Measurements from ENCODE around the gene MIDN. TPM values are rescaled to one million over a fixed set of nuclear protein-coding genes. Genes with fewer than 3 reads are reported as not detected.
"Not testable (repeated sequence)": the region's sequence is repeated elsewhere in the genome, so short reads cannot be mapped to it uniquely, and the experiment has no call there.

MIDN gene
- total and polyA plus RNA-seq, 2 donors (not counting 1 experiment from before 2014, with no cell fraction given): 12.0 to 18.8 TPM

GRCh38 chr19:1245494-1246264 lies 2.7 kb upstream of the MIDN start:
- H3K27me3 ChIP-seq (ENCODE audit: control insufficient read depth, insufficient read depth, low read length): no peaks in the 10 kb centered on the region
- no peak overlapping the region for H3K27ac ChIP-seq (ENCODE audit: insufficient read depth, low read length)
- no peaks in the 10 kb centered on the region for H3K9me3 ChIP-seq (ENCODE audit: control insufficient read depth, insufficient read depth, low read depth, low read length)
- peaks cover 27% of the 10 kb centered on the region for H3K4me1 ChIP-seq (ENCODE audit: control insufficient read depth, extremely low read depth, insufficient read depth, low read length)
- H3K9ac ChIP-seq (ENCODE audit: insufficient read depth, low read length): no peak overlapping the region
- H3K4me3 ChIP-seq (replicated peaks in 1 of 4; ENCODE audit: control extremely low read depth in 1 of 4, insufficient read depth in 1 of 4, low read depth in 3 of 4, low read length in 4 of 4): no peak overlapping the region
- TF ChIP-seq CTCF (conservative IDR thresholded peaks at IDR 0.05 in 1 of 2, IDR thresholded peaks at IDR 0.05 in 1 of 2; ENCODE audit: low read depth in 1 of 2, low read length in 2 of 2) (no peak), EZH2 (IDR thresholded peaks at IDR 0.05; ENCODE audit: low read length, missing control alignments) (no peak)
- peaks cover 36% of the 10 kb centered on the region for H3K79me2 ChIP-seq (ENCODE audit: control insufficient read depth, insufficient read depth, low read length)
- H2AFZ ChIP-seq (ENCODE audit: low read length): no peak overlapping the region
- H4K20me1 ChIP-seq (ENCODE audit: control insufficient read depth, extremely low read depth, insufficient read depth, low read length): no peaks in the 10 kb centered on the region
- peaks cover 7% of the 10 kb centered on the region for H3K36me3 ChIP-seq (ENCODE audit: control insufficient read depth, insufficient read depth, low read length)
- DNase-seq (ENCODE audit: low read depth in 2 of 2): no peak
- H3K4me2 ChIP-seq (ENCODE audit: extremely low read depth, insufficient read depth, low read length): no peak overlapping the region

GRCh38 chr19:1246265-1247087 lies 1.9 kb upstream of the MIDN start:
- not testable (repeated sequence) for H3K9ac ChIP-seq (ENCODE audit: insufficient read depth, low read length); H3K4me3 ChIP-seq (replicated peaks in 1 of 4; ENCODE audit: control extremely low read depth in 1 of 4, insufficient read depth in 1 of 4, low read depth in 3 of 4, low read length in 4 of 4); H2AFZ ChIP-seq (ENCODE audit: low read length); DNase-seq (ENCODE audit: low read depth in 2 of 2); H3K9me3 ChIP-seq (ENCODE audit: control insufficient read depth, insufficient read depth, low read depth, low read length); H3K27me3 ChIP-seq (ENCODE audit: control insufficient read depth, insufficient read depth, low read length); H4K20me1 ChIP-seq (ENCODE audit: control insufficient read depth, extremely low read depth, insufficient read depth, low read length); H3K27ac ChIP-seq (ENCODE audit: insufficient read depth, low read length); H3K4me2 ChIP-seq (ENCODE audit: extremely low read depth, insufficient read depth, low read length)
- Histone ChIP-seq H3K4me1 (ENCODE audit: control insufficient read depth, extremely low read depth, insufficient read depth, low read length) (peaks cover 24% of the 10 kb centered on the region), H3K36me3 (ENCODE audit: control insufficient read depth, insufficient read depth, low read length) (peaks cover 13% of the 10 kb centered on the region), H3K79me2 (ENCODE audit: control insufficient read depth, insufficient read depth, low read length) (peaks cover 44% of the 10 kb centered on the region)

DNA sequence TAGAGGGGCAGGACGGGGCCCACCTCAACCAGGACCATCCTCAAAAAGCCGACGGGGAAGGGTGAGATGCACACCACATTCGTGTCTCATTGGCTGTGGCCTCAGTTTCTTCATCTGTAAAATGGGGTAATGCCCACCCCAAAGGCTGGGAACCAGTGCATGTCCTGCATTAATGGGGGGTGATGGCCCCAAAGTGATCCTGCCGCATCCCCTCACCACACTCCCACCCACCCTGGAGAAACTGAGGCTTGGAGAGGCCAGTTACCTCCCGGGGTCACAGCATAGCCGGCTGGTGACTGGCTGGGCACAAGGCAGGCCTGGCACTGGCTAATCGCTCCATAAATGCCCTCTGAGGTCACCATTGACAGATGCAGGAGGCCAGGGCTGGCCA lies 640 bp upstream of the MIDN start:
- peaks cover 18% of the 10 kb centered on the region for H3K36me3 ChIP-seq (ENCODE audit: control insufficient read depth, insufficient read depth, low read length)
- H3K27ac ChIP-seq (ENCODE audit: insufficient read depth, low read length): peak overlapping the region; percentile 98
- no peaks in the 10 kb centered on the region for H3K27me3 ChIP-seq (ENCODE audit: control insufficient read depth, insufficient read depth, low read length)
- peaks cover 45% of the 10 kb centered on the region for H3K79me2 ChIP-seq (ENCODE audit: control insufficient read depth, insufficient read depth, low read length)
- peaks cover 21% of the 10 kb centered on the region for H3K4me1 ChIP-seq (ENCODE audit: control insufficient read depth, extremely low read depth, insufficient read depth, low read length)
- no peaks in the 10 kb centered on the region for H4K20me1 ChIP-seq (ENCODE audit: control insufficient read depth, extremely low read depth, insufficient read depth, low read length)
- no peaks in the 10 kb centered on the region for H3K9me3 ChIP-seq (ENCODE audit: control insufficient read depth, insufficient read depth, low read depth, low read length)
- H3K4me3 ChIP-seq (replicated peaks in 1 of 4; ENCODE audit: control extremely low read depth in 1 of 4, insufficient read depth in 1 of 4, low read depth in 3 of 4, low read length in 4 of 4): peak overlapping the region in 2 of 4 experiments; percentile 7 to 75
- peak overlapping the region; percentile 97 for H3K9ac ChIP-seq (ENCODE audit: insufficient read depth, low read length)
- H3K4me2 ChIP-seq (ENCODE audit: extremely low read depth, insufficient read depth, low read length): peak overlapping the region; percentile 71
- H2AFZ ChIP-seq (ENCODE audit: low read length): no peak overlapping the region
- TF ChIP-seq CTCF (conservative IDR thresholded peaks at IDR 0.05 in 1 of 2, IDR thresholded peaks at IDR 0.05 in 1 of 2; ENCODE audit: low read depth in 1 of 2, low read length in 2 of 2): no peak
- no peak for DNase-seq (ENCODE audit: low read depth in 2 of 2)
